Activated CD4-positive, alpha-beta T cell treated with anti-CD3 and anti-CD28 coated beads, Interleukin-2, Interleukin-6, amounts not matched to agents 100 ng/mL and 50 ng/mL, durations not matched to agents 16 hours and 8 hours (primary cell): ENCODE data around the gene PTPRD.

ENCODE experiments used
- DNase-seq: peaks from one replicate; pipeline ENCODE4 v3.0.0-alpha.2; 2020

Gene PTPRD

DNA sequence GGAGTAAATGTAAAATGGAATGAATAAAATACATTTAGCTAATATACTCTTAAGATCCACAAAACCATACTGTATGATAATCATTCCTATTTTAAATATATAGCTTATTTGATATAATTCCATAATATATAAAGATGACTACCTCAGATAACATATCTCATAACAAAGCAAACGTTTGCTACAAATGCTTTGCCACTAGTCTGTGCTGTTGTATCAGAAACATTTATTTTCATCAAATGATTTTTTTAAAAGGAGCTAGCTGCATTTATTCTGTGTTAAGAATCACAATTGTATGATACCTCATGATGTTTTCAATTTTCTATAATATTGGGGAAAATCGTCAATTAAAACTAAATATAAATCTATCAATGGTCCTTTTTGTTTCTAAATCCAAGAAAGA, 567.2 kb downstream of the PTPRD start:
- DNase-seq: no peak

DNA sequence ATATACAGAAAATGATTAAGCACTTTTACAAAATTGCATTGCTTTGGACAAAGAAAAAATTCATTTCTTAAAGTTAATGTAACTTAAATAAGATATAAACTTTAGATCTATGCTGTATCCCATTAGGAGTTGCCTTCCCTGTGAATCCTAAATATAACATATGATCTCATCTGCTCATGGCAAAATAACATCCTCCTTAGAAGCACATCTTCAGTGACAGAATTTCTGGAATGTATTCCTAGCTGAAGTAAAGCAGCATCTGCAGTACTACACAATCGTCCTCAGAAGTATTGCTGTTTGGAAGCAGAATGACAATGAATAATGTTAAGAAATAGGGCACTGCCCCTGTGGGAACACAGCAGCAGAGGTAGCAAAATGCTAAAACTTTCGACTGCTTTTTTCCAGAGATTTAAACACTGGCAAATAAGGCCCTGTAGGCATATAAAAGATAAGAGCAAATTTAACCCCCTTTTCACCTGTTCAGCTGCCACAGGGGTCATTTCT, 571.0 kb downstream of the PTPRD start:
- no peak for DNase-seq

DNA sequence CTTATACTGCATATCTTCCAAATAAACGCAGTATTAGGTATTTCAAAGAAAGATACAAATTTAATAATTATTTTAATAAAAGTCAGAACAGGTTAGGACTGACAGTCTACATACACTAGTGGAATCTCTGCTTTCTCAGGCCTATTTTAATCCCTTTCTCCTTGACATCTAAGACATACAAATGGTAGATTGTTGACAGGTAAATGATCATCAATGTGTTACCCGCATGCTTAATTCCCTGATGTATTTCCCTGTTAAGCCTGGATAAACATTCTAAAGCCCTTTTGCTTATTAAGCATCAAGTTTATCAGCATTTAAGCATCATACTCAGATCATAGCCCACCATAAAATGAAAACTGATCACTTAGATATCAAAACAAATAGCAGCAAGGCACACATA, 576.7 kb downstream of the PTPRD start:
- no peak for DNase-seq

DNA sequence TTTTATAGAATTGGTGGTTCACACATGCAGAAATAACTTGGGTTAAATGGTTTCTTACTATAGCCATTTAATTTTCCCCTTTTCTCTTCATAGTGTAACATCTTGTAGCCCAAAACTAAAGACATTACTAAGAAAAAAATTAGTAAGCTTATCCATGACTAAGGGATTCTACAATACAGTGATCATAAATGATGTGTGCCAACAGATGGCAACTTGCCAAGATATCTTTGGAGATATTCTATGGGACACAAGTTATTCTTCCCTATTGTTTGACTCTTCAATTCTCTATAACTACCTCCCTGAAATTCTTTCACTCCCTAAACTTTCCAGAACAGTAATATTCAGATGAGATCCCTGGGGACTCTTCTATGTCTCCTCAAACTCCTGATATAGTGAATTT, 580.6 kb downstream of the PTPRD start:
- DNase-seq: no peak

DNA sequence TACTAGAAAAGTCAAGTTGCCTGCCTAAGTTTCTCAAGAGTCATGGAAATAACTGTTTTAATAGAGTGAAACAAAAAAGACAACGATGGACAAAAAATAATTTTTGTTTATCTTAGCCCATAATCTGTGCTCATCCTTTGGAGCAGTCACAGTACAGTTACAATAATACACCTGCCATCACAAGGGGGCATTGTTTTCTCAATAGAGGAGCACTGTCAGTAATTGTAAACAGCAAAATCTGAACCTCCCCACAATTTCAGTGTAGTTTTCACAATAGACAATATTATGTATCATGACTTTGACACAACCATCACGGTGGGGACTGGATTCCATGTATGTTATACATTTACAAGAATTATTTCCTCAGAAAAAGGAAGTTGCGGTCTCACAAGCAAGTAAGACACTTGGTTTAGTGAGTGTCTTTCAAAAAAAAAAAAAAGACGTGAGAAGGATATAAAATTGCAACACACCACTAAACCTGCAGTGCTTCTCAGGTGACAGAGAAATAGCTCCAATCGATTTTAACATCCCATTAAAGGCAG, 586.3 kb downstream of the PTPRD start:
- DNase-seq: no peak

DNA sequence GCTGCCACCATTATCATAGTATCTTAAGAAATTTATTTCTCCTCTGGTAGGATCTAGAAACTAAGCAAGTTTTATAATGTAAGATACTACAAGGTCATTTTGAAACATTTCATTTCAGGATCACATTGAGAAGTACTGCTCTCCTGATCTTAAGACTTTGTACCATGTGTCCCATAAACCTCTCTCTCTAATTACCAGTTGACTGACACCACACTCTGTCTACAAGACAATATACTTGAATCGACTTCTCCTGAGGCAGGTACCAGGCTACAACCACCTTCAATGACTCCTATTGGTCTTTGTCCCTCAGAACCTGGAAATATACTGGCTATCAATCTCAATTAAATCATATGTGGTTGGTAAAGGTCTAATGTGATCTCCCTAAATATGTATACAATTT, 597.0 kb downstream of the PTPRD start:
- no peak for DNase-seq

DNA sequence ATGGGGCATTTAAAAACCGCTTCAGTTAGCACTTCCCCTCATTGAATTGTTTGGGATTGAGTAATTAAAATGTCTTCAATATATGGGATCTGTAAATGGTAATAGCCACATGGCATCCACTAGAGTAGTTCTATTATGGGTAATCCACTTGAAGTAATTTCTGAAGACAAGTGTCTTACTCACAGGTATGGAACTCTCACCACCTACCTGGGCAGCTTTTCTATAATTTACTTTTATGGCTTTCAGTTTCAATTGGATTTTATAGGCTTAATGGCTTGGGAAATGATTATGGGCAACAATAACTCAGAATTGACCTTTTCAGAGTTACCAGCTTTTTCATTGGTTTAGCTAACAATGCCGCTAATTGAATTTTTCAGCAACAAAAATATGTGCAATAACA, 597.9 kb downstream of the PTPRD start:
- no peak for DNase-seq

DNA sequence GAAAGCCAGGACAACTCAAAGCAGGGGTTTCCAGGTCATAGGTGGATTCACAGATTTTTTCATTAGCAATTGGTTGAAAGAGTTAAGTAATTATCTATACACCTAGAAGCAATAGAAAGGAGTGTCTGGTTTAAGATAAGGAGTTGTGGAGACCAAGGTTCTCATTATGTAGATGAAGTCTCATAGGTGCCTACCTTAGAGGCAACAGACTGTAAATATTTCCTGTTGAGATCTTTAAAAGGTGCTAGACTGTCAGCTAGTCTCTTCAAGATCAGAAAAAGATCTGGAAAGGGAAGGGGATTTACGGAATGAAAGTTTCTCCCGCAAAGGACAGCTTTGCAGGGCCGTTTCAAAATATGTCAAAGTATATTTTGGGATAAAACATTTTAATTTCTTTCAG, 603.4 kb downstream of the PTPRD start:
- DNase-seq: no peak

DNA sequence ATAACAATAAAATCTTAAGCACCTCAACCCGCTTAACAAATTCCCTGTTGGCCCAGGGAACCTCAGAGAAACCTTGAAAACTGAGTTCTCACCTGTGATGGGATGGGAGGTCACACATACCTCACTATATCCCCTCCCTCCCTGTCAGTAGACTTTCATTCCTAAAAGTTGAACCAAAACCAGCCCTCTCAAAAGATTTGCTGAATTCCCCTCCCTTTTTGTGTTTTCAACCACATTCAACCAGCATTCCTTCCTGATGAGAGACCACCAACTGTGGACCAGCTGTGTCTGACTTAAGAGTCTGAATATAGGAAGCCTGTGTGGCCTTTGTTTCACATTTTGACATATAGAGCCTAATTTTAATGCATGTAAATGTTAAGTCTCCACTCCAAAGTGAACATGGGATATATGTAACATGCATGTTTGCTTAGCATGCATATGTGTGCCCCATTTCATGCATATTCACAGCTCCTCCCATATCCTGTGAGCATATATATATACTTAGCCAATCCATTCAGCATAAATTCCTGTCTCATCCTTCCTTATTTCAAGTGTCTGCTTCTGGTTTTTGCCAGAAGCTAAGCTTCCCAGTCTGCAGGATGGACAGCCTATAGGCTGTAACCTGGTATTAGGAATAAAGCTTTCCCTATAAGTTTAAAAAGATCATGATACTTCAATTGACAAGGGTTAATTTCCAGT, 604.6 kb downstream of the PTPRD start:
- DNase-seq: no peak

DNA sequence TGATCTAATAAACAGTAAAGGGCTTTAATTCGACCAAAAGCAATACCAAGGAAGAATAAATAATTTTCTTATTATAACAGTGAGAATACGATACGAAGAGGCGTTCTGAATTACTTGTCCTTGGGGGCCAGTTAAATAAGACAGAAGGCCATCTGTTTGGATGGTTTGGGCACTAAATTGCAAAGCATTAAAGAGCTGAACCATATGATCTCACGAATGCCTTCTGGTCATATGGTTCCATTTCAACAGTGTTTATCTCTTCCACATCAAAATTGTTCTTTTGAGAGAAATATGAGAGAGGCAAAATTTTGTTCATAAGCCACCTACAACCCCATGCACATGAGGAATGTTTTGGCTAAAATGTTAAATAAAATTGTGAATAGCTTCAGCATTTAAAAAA, 605.4 kb downstream of the PTPRD start:
- no peak for DNase-seq

DNA sequence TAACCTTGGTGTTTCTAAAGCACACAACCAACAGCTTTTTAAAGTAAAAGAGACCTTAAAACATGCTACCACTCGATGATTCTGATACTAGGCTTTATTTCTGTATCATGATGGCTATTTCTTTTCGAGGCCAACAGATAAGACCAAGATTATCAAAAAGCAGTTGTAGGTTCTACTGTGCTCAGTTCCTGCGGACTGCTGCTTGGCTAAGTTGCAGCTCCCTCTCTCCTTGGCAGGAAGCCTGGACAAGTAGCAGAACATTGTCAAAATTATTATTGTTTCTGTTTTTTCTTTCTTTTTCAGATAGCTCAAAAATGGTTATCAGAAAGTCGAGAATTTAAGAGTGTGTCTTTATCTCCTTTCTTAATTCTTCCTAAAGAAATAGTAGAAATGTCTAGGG, 607.6 kb downstream of the PTPRD start:
- DNase-seq: no peak

DNA sequence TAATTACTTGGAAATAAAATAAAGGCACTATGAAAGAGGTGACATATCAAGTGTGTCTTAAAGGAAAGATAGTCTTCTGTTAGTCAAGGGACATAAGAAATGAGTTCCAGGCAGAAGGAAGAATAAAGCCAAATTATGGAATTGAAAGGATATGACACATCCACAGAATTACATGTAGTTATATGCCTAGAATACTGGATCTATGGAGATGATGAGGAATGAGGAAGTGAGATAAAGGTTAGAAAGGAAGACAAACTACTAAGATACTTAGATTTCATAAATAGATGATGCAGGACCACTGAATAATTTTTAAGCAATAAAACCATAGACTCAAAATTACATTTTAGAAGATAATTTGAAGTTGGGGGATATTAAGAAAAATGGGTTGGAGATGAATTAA, 609.8 kb downstream of the PTPRD start:
- DNase-seq: no peak

DNA sequence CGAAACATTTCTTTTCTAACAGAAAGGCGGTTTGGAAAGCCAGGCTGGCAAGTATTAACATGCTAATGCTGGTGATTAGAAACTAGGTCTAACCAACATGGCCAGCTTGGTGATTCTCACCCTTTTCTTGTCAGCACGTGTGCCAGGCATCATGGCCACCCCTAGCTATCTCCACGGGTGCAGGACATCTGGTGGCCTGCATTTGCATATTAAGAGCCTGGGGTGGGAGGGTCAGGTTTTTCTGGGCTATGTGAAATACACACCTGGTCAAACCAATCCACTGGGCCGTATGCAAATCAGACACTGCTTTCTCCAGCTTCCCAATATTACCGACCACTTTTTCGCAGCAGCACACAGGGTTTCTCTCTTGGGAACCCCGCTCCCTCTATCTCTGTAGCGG, 612.1 kb downstream of the PTPRD start:
- no peak for DNase-seq

DNA sequence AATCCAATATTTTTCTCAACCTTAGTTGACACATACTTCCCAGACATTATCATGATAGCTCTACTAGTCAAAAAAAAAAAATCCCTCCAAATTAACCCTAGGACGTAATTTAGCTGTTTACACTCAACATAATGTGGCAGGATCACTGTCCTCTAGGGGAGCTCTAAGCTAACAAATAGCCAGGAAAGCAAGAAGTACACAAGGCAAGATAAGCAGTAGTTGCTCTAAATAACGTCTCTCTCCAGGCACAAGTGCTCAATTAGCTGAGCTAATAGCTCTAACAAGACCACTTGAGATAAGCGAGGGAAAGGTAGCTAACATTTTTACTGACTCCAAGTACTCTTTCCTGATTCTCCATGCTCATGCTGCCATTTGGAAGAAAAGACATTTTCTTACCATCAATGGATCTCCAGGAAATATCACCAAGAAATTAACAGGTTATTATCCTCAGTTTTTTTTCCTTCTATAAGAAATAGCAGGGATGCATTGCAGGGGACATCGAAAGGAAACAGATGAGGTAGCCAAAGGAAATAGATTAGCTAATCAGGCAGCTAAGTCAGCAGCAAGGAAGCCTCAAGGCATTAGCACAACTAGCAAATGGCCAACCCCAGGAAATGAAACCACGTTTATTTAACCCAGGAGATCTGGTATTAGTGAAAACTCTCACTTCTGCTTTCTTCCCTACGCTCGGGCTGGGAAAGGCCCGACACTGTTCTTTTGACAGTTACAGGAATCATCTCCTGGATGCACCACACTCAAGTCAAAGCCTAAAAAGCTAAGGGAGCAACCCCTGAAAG, 614.1 kb downstream of the PTPRD start:
- DNase-seq: no peak

DNA sequence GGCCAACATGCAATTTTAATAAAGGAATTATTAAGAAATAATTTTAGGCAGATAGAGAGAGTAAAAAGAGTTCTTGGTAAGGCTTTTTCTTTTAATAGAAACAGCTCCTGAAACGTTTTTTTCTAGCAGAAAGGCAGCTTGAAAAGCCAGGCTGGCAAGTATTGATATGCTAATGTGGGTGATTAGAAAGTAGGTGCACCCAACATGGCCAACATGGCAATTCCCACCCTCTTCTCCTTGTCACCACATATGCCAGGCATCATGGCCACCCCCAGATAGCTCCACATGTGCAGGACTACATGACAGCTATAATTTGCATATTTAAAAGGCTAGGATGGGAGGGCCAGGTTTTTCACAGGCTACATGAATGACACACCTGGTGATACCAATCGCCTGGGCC, 615.2 kb downstream of the PTPRD start:
- DNase-seq: no peak

DNA sequence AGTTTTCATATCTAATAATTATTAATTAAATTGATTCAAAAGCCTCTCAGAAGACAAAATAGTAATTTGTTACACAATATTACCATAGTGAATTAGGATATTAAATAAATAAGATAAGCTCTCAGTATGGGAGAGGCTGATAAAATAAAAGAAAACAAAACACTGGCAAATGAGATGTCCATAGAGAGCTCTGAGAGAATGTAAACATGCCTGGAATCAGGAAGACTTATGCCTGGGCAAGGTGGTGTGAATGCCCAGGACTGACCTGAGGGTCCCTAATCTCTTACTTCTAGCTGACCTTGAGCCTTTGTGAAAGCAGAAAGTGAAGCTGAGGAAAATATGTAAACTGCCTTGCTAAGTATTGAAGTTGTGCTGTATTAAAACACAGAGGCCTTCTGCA, 616.5 kb downstream of the PTPRD start:
- no peak for DNase-seq

DNA sequence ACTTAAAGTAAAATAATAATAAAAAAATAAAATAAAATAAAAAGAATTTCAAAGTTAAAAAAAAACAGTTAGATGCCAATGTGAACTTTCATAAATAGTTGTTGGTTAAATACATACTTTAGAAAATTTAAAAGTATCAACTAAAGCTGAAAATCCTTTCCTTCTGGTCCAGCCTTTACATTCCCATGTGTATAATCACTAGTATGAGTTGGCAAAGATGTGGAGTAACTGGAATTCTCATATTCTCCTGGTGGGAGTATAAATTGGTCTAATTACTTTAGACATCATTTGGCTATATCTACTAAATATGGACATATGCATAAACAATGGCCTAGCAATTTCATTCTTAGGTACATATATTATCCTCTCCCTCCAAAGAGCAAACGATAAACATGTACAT, 619.9 kb downstream of the PTPRD start:
- DNase-seq: no peak

DNA sequence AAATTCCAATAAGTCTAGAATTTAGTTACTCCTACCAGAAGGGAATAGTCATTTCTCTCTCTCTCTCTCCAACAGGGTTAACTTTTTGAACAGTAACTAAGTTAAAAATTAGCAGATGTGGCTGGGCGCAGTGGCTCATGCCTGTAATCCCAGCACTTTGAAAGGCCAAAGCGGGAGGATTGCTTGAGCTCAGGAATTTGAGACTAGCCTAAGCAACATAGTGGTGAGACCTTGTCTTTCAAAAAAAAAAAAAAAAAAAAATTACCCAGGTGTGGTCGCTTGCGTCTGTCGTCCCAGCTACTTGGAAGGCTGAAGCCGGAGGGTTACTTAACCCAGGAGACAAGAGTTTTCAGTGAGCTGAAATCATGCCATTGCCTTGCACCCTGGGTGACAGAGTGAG, 639.7 kb downstream of the PTPRD start:
- DNase-seq: no peak

DNA sequence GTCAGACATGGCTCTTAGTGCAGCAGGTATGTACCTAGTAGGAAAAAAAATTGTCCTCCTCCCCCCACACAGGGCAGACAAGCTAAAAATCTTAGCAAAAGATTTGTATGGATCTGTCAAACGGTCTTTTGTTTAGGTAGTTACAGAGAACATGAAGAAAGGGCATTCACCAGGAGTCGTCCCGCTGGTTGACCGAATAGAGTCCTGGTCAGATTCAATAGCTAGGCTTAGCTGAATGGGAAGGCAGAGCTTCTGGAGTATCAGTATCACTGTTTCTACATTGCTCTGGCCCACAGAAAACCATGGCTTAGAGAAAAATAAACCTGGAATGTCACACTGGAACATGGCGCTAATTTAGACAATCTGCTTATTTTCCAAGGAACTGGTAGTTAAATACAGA, 642.3 kb downstream of the PTPRD start:
- DNase-seq: no peak

DNA sequence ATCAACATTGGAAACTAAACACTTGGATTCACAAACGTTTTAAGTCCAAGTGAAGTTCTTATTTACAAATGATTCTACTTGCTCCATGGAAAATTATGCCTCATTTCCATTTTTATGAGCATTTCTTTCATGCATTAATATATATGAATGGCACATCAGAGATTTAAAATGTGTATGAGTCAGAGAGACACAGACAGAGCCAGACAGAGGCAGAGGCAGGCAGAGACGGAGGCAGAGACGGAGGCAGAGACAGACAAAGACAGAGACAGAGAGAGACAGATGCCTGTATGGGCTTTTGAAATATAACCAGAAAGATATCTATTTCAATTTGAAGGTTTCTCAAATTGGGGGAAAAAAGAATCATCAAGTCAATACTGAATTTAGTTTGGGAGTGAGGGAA, 649.0 kb downstream of the PTPRD start:
- no peak for DNase-seq

DNA sequence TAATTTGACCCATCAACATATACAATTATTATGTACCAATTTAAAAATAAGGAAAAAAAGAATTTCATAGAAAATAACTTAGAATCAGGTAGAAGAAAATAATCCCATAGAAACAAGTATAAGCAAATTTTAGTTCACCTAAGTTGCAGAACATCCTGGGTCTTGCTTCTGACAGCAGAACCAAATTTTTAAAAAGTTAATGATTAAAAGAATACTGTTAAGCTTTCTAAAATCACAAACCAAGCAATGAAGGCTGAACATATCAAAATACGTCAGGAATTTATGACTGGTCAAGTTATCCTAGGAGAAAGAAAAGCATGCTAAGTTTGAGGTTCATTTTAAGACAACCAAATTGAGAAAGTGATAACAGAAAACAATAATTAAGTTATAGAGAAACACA, 650.9 kb downstream of the PTPRD start:
- no peak for DNase-seq

DNA sequence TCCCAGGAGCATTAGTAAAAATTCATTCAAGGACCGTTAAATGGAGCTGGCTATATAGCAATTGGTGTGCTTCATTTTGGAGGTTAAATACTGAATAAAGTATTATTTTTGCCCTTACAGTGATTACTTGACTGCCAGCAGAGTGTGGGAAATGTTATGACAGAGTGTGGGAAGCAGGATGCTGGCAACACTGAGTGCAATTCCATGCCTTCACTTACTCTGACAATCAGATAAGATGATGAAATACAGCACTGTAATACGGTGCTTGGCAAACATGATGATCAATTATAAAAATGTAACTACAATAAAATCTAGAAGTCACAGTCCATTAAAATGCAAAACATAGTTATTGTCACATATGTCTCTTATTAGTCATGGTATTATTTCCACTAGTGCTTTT, 651.3 kb downstream of the PTPRD start:
- no peak for DNase-seq

DNA sequence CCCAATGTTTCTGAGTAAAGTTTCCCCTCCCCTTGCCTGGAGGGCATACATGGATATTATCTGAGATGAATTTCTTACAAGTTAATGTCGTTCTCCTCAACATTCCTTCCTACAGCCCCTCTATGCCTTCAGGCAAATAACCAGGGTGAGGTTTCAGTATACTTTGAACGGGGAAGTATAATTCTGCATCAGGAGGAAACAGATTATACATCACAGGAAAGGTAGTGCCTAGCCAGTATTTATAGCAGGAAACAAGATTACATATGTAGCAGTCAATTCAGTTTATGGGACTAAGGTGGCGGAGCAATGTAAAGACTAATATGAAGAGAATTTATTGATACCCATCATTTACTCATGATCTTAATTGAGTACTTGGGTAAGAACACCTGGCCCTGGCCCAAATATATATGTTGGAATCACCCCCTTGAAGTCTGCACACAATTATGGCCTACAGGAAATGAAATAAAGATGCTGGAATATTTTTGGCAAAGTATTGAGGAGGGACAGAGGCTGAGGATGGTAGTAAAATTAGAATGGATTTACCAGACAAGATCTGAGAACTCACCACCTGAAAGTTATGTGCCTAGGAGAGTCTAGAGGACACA, 661.1 kb downstream of the PTPRD start:
- no peak for DNase-seq

DNA sequence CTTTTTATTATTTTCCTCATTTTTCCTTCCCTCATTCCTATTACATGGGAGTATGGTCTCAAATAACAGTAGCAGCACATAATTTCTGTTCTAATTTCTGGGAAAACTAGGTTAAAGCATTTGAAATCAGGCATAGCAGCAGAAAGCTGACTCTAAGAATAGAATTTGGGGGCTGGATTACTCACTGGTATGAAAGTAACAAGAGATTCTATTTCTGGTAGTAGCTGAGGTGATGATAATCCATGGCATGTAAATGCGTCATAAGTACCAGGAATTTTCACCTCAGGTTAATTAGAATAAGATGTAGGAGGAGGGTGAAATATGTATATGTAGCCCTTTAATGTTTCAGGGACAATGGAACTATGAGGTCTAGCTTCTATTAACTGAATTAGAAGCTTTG, 662.0 kb downstream of the PTPRD start:
- no peak for DNase-seq
